ENCODE measurements around the gene VGLL2. TPM values are rescaled to one million over a fixed set of nuclear protein-coding genes. Genes with fewer than 3 reads are reported as not detected.

VGLL2 gene
- polyA plus RNA-seq, 1 of the 3 experiments (the other 2 are of a cell fraction), result 0.02 TPM

GRCh38 chr6:117304446-117304845 lies 39.1 kb downstream of the VGLL2 start:
- H3K27me3 ChIP-seq (ENCODE audit: insufficient read depth), result no peaks in the 10 kb centered on the region
- ChIA-PET POLR2A (no interaction called here), CTCF (no interaction called here)
- TF ChIP-seq SIN3A (IDR thresholded peaks at IDR 0.05; ENCODE audit: borderline replicate concordance, low read depth, low read length) (no peak), MXI1 (IDR thresholded peaks at IDR 0.05; ENCODE audit: low read depth, low read length) (no peak), JUND (IDR thresholded peaks at IDR 0.05) (no peak), EZH2phosphoT487 (IDR thresholded peaks at IDR 0.05; ENCODE audit: borderline replicate concordance, low read depth) (no peak), RFX5 (IDR thresholded peaks at IDR 0.05; ENCODE audit: low read length) (no peak), ELF1 (IDR thresholded peaks at IDR 0.05) (no peak)
- no peak overlapping the region for H3K4me3 ChIP-seq (ENCODE audit: low read depth in 2 of 2, low read length in 1 of 2)
- H3K4me1 ChIP-seq (ENCODE audit: control insufficient read depth in 1 of 2, insufficient read depth in 2 of 2, low read depth in 1 of 2, low read length in 1 of 2), result no peaks in the 10 kb centered on the region
- DNase-seq, result no peak
- no peak overlapping the region for H3K9ac ChIP-seq
- H3K79me2 ChIP-seq (ENCODE audit: insufficient read depth), result no peaks in the 10 kb centered on the region
- no peaks in the 10 kb centered on the region for H3K36me3 ChIP-seq (replicated peaks in 1 of 2; ENCODE audit: control insufficient read depth in 1 of 2, insufficient read depth in 2 of 2, low read length in 1 of 2)
- no peaks in the 10 kb centered on the region for H3F3A ChIP-seq (replicated peaks; ENCODE audit: insufficient read depth)
- H3K9me3 ChIP-seq, result no peaks in the 10 kb centered on the region
- no peak overlapping the region for H3K4me2 ChIP-seq
- no peak overlapping the region for H2AFZ ChIP-seq (ENCODE audit: low read depth)
- H3K9me2 ChIP-seq, result no peaks in the 10 kb centered on the region
- WGBS (ENCODE audit: low lambda C conversion rate), result 18% methylated on average over 2 of the region's 2 CpGs
- no peak overlapping the region for H3K27ac ChIP-seq (ENCODE audit: low read depth in 2 of 2, low read length in 1 of 2)
- H4K20me1 ChIP-seq (ENCODE audit: insufficient read depth), result no peaks in the 10 kb centered on the region

DNA sequence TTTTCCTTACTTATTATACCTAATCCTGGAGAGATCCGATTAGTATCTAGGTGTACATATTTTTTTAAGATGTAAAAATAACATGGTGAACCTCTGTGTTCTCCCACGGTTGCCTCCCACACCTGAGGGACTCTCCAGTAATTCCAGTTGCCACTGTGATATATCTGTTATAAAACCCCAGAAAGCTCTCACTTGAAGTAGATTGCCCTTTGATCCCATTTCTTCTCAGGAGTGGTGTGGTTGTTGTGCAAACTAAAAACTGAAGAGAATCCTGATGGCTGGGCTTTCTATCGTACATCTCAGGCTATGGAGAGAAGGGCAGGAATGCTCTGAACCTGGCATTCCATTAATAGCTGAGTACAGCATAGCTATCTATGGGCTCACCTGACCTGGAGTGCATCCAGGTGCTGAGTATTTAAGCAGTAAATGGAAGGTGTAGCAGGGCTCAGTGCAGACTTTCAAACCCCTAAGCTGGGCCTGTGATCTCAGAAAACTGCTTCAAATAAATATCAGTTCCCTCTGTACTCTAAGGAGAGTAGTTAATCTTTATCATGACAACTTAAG lies 41.0 kb downstream of the VGLL2 start:
- no peaks in the 10 kb centered on the region for H3K36me3 ChIP-seq (replicated peaks in 1 of 2; ENCODE audit: control insufficient read depth in 1 of 2, insufficient read depth in 2 of 2, low read length in 1 of 2)
- no peak overlapping the region for H3K9ac ChIP-seq
- H3K4me1 ChIP-seq (ENCODE audit: control insufficient read depth in 1 of 2, insufficient read depth in 2 of 2, low read depth in 1 of 2, low read length in 1 of 2), result no peaks in the 10 kb centered on the region
- H3K4me3 ChIP-seq (ENCODE audit: low read depth in 2 of 2, low read length in 1 of 2), result no peak overlapping the region
- DNase-seq, result no peak
- no peaks in the 10 kb centered on the region for H4K20me1 ChIP-seq (ENCODE audit: insufficient read depth)
- no peaks in the 10 kb centered on the region for H3F3A ChIP-seq (replicated peaks; ENCODE audit: insufficient read depth)
- CTCF ChIA-PET, result interaction anchor here (0.9 kb wide), 1 partner anchor 337 kb away, joined by 3 read pairs; no protein-coding TSS in a partner anchor
- H3K79me2 ChIP-seq (ENCODE audit: insufficient read depth), result no peaks in the 10 kb centered on the region
- no peaks in the 10 kb centered on the region for H3K9me3 ChIP-seq
- no peak overlapping the region for H3K4me2 ChIP-seq
- H3K27me3 ChIP-seq (ENCODE audit: insufficient read depth), result no peaks in the 10 kb centered on the region
- H2AFZ ChIP-seq (ENCODE audit: low read depth), result no peak overlapping the region
- no peak for TF ChIP-seq RCOR1 (IDR thresholded peaks at IDR 0.05; ENCODE audit: low read length)
- TF ChIP-seq, protein P1, sequence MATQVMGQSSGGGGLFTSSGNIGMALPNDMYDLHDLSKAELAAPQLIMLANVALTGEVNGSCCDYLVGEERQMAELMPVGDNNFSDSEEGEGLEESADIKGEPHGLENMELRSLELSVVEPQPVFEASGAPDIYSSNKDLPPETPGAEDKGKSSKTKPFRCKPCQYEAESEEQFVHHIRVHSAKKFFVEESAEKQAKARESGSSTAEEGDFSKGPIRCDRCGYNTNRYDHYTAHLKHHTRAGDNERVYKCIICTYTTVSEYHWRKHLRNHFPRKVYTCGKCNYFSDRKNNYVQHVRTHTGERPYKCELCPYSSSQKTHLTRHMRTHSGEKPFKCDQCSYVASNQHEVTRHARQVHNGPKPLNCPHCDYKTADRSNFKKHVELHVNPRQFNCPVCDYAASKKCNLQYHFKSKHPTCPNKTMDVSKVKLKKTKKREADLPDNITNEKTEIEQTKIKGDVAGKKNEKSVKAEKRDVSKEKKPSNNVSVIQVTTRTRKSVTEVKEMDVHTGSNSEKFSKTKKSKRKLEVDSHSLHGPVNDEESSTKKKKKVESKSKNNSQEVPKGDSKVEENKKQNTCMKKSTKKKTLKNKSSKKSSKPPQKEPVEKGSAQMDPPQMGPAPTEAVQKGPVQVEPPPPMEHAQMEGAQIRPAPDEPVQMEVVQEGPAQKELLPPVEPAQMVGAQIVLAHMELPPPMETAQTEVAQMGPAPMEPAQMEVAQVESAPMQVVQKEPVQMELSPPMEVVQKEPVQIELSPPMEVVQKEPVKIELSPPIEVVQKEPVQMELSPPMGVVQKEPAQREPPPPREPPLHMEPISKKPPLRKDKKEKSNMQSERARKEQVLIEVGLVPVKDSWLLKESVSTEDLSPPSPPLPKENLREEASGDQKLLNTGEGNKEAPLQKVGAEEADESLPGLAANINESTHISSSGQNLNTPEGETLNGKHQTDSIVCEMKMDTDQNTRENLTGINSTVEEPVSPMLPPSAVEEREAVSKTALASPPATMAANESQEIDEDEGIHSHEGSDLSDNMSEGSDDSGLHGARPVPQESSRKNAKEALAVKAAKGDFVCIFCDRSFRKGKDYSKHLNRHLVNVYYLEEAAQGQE (IDR thresholded peaks at IDR 0.05; ENCODE audit: low read depth, low read length), result no peak
- POLR2A ChIA-PET, result no interaction called here
- H3K9me2 ChIP-seq, result no peaks in the 10 kb centered on the region
- WGBS (ENCODE audit: low lambda C conversion rate), result 6% methylated on average over 3 of the region's 3 CpGs
- H3K27ac ChIP-seq (ENCODE audit: low read depth in 2 of 2, low read length in 1 of 2), result no peak overlapping the region

- POLR2A ChIA-PET, result no interaction called here
- Histone ChIP-seq H3F3A (replicated peaks; ENCODE audit: insufficient read depth) (no peaks in the 10 kb centered on the region), H3K36me3 (replicated peaks in 1 of 2; ENCODE audit: control insufficient read depth in 1 of 2, insufficient read depth in 2 of 2, low read length in 1 of 2) (no peaks in the 10 kb centered on the region), H3K27ac (ENCODE audit: low read depth in 2 of 2, low read length in 1 of 2) (no peak overlapping the region), H3K9me3 (no peaks in the 10 kb centered on the region), H3K9me2 (no peaks in the 10 kb centered on the region), H3K4me3 (ENCODE audit: low read depth in 2 of 2, low read length in 1 of 2) (no peak overlapping the region), H3K4me2 (no peak overlapping the region), H2AFZ (ENCODE audit: low read depth) (no peak overlapping the region), H3K79me2 (ENCODE audit: insufficient read depth) (no peaks in the 10 kb centered on the region), H3K27me3 (ENCODE audit: insufficient read depth) (no peaks in the 10 kb centered on the region), H4K20me1 (ENCODE audit: insufficient read depth) (no peaks in the 10 kb centered on the region), H3K9ac (no peak overlapping the region), H3K4me1 (ENCODE audit: control insufficient read depth in 1 of 2, insufficient read depth in 2 of 2, low read depth in 1 of 2, low read length in 1 of 2) (no peaks in the 10 kb centered on the region)
- no peak for DNase-seq
- WGBS (ENCODE audit: low lambda C conversion rate), result 17% methylated on average over 3 of the region's 3 CpGs
- CTCF ChIA-PET, result no interaction called here
- no peak for TF ChIP-seq FOXM1 (IDR thresholded peaks at IDR 0.05; ENCODE audit: low read depth)
- TF ChIP-seq IRF3 (IDR thresholded peaks at IDR 0.05; ENCODE audit: low read depth, low read length), result no peak
- TF ChIP-seq MAX (IDR thresholded peaks at IDR 0.05; ENCODE audit: low read depth), result no peak
- TF ChIP-seq, protein P2, sequence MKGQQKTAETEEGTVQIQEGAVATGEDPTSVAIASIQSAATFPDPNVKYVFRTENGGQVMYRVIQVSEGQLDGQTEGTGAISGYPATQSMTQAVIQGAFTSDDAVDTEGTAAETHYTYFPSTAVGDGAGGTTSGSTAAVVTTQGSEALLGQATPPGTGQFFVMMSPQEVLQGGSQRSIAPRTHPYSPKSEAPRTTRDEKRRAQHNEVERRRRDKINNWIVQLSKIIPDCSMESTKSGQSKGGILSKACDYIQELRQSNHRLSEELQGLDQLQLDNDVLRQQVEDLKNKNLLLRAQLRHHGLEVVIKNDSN (IDR thresholded peaks at IDR 0.05; ENCODE audit: borderline replicate concordance, low read depth), result no peak
- no peak for TF ChIP-seq FOSL2 (IDR thresholded peaks at IDR 0.05; ENCODE audit: borderline replicate concordance, low read depth)
- no peak for TF ChIP-seq RFX5 (IDR thresholded peaks at IDR 0.05; ENCODE audit: low read length)
- no peak for TF ChIP-seq YY1 (IDR thresholded peaks at IDR 0.05; ENCODE audit: low read depth)
- TF ChIP-seq TEAD4 (IDR thresholded peaks at IDR 0.05; ENCODE audit: borderline replicate concordance, insufficient read depth), result no peak
Measured at GRCh38 chr6:117307655-117308054, 42.3 kb downstream of the VGLL2 start.
